Measurements from ENCODE around the gene SLC25A3.
A peak's percentile ranks its signal among the peaks of the same experiment; 100 is the strongest.
"Not testable (repeated sequence)": the region's sequence is repeated elsewhere in the genome, so short reads cannot be mapped to it uniquely, and the experiment has no call there.

SLC25A3 gene

DNA sequence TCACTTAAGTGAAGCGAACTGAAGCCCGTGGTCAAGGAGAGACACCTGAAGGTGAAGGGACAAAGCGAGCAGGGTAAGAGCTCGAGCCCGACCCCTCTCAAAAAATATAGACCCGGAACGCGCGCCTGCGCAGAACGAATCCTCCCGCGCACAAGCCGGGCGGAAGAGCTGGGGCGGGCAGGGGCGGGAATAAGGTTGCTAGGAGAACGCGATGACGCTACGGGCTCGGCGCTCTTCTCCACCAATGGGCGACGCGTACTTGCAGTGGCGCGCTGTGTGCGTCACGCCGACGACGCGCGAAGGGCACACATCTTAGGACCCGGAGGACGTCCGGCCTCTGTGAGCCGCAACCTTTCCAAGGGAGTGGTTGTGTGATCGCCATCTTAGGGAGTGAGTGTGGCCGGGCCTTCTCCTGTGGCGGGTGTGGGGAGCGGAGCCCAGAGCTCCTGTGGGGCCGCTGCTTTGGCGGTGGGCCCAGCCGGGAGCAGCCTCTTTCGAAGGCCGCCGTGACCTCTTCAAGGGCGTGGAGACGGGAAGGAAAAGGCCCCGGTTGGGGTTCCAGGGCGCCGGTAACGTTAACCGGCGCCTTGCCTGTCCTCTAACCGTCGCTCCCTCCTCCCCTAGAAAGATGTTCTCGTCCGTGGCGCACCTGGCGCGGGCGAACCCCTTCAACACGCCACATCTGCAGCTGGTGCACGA lies at the start of gene SLC25A3:
Gene SLC25A3 (plus strand): TSS at position 336 of the 699 bp plus-strand sequence. CDS start 293 bp downstream, at position 629.
- peak; percentile 92 for DNase-seq (ENCODE audit: low read depth, low spot score)

DNA sequence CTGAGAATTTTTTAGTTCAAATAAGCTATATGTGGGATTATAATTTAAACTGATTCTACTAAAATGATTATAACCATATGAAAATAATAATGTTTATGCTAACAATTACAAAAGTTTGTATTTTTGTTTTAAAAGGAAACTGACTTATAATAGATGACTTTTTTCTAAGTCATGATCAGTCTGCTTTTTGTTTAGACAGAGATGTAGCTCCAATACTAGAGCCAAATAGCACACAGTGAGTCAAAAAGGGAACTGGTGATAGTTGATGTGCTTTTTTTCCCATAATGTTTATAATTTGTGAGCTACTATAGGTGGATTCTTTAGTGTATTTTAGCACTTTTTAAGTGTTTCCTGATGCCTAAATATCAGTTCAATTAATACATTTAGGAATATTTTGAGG lies 49.8 kb upstream of the SLC25A3 start:
- DNase-seq (ENCODE audit: low read depth, low spot score), result no peak
- no peak overlapping the region for H3K27ac ChIP-seq

More for the DNA sequence above, at the start of gene SLC25A3:
- peak within 1 kb of the TSS; percentile 83 for H3K27ac ChIP-seq

DNA sequence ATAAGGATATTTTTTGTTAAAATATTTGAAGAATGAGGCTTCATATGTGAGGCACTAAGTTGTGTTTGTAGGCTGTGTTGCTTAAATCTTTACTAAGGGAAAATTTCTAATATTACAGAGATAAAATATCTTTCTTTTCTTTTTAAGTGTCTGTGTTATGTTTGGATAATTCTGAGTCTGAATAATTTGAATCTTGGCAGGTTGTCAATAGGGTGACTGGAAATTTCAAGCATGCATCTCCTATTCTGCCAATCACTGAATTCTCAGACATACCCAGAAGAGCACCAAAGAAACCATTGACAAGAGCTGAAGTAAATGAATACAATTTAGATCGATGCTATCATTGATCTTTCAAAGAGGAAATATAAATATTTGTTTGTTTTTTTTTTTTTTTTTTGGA lies 48.7 kb upstream of the SLC25A3 start:
- no peak overlapping the region for H3K27ac ChIP-seq
- DNase-seq (ENCODE audit: low read depth, low spot score), result no peak

DNA sequence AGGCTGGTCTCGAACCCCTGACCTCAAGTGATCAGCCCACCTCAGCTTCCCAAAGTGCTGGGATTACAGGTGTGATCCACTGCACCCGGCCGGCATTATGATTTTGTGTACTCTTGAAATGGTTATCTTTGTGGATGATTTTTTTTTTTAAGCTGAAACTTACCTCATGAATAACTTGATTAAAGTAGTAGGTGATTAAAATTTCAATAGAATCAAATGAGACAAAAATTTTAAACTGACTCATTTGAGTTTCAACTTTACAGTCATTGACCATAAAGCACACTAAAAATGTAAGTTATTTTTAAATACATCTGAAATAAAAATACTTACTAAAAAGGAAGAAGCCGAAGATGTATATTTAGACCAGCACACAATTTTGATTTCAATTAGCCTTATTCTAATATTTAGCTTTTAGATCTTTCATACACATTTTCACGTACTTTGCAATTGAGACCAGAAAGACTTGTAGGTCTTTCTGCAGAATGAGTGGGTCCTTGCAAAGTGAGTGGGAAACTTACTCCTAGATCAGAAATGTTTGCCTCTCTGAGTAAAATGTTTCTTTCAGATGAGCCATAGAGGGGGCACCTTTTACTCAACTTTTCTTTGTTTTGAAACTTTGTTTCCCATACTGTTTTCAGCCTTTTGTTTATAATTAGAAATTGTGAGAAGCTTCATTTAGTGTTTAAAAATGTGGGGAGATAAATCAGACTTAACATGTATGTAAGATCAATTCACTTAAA lies 43.9 kb upstream of the SLC25A3 start:
- no peak for DNase-seq (ENCODE audit: low read depth, low spot score)
- H3K27ac ChIP-seq, result no peak overlapping the region

DNA sequence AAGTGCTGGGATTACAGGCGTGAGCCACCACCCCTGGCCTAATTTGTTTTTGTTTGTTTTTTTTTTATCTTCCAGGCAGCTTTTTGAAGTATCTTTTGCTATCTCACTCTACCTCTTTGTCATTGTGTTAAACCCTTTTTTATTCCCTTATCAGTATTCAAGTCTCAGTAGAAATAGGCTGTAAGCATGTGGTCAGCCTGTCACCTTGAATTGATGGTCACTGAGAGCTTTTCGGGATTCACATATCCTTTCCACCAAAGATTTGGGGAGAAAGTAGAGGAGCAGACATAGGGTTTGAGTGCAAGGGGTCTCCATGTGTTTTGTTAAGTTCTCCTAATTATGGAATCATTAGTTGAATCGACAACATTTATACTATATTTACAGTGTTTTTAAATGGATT lies 41.7 kb upstream of the SLC25A3 start:
- DNase-seq (ENCODE audit: low read depth, low spot score), result no peak
- no peak overlapping the region for H3K27ac ChIP-seq

DNA sequence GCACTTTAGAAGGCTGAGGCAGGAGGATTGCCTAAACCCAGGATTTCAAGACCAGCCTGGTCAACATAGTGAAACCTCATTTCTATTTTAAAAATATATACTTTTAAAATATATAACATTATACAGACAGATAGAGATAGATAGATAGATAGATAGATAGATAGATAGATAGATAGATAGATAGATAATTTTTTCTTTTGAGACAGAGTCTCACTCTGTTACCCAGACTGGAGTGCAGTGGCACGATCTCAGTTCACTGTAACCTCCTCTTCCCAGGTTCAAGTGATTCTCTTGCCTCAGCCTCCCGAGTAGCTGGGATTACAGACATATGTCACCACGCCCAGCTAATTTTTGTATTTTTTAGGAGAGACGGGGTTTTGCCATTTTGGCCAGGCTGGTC lies 35.4 kb upstream of the SLC25A3 start:
- DNase-seq (ENCODE audit: low read depth, low spot score); H3K27ac ChIP-seq: not testable (repeated sequence)

DNA sequence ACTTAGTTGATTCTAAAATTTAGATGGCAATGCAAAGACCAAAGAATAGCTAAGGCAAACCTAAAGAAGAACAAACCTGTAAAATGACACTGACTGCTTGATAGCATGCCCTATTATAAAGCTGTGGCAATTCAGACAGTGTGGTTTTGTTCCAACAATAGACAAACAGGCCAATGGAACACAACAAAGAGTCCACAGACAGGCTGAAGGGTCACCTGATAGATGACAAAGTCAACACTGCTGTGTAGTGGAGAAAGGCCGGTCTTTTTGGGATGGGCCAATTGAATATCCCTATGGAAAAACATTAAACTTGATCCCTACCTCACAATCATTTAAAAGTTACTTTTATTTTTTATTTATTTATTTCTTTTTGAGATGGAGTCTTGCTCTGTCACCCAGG lies 33.8 kb upstream of the SLC25A3 start:
- no peak overlapping the region for H3K27ac ChIP-seq
- DNase-seq (ENCODE audit: low read depth, low spot score), result no peak

DNA sequence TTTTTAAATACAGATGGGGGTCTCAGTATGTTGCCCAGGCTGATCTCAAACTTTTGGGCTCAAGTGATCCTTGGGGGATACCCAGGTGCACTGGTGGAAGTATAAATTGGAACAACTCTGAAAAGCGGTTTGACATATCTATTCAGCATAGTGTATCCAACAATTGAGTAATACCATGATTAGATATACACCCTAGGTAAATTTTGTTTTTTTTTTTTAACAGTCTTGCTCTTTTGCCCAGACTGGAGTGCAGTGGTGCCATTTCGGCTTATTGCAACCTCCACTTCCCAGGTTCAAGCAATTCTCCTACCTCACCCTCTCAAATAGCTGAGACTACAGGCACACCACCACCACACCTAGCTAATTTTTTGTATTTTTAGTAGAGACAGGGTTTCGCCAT lies 31.6 kb upstream of the SLC25A3 start:
- no peak for DNase-seq (ENCODE audit: low read depth, low spot score)
- H3K27ac ChIP-seq, result no peak overlapping the region

DNA sequence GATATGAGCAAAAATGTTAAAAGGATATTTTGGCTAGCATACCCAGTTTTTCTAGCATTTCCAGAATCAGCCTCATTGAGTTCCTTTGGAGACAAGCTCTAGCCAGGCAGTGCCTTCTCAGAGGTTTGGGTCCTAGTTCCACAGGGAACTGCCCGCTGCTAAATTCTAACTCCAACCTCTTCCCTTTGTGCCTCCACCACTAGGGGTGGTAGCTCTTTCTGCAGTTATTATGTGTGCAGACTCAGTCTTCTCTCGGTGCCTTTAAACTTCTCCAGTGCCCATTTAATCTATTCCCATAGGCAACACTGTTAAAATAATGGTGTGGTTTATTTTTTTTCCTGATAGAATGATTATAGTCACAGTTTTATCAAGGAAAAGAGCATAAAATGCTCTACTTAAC lies 21.5 kb upstream of the SLC25A3 start:
- DNase-seq (ENCODE audit: low read depth, low spot score), result no peak
- no peak overlapping the region for H3K27ac ChIP-seq

DNA sequence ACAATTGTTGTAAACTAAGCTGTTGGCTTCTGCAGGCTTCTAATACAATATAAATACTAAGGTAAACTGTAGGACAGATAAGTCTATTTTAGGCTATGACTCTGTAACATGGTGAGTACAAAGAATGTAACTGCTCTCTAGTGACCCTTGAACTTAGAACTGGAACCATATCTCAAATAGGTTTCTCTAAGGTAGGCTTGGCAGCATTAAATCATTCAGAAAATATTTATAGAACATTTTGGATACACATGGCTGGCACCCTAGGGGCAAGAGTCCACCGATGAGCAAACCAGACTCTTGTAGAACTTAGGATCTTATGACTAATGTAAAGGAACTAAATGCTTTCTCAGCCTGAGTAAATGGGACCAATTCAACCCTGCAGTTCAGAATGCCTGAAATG lies 19.4 kb upstream of the SLC25A3 start:
- H3K27ac ChIP-seq, result peak overlapping the region; percentile 17

DNA sequence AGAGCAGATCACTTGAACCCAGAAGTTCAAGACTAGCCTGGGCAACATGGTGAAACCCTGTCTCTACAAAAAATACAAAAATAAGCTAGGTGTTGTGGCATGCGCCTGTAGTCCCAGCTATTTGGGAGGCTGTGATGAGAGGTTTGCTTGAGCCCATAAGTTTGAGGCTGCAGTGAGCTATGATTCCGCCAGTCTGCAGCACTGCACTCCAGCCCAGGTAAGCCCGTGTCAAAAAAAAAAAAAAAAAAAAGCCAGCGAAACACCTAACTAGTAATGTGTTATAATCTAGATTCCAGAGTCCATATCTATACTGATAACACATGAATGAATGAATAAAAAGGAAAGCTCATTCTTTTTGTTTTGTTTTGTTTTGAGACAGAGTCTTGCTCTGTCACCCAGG lies 18.5 kb upstream of the SLC25A3 start:
- peak overlapping the region; percentile 17 for H3K27ac ChIP-seq
- no peak for DNase-seq (ENCODE audit: low read depth, low spot score)

More for the DNA sequence above, 19.4 kb upstream of the SLC25A3 start:
- DNase-seq (ENCODE audit: low read depth, low spot score), result peak; percentile 12

DNA sequence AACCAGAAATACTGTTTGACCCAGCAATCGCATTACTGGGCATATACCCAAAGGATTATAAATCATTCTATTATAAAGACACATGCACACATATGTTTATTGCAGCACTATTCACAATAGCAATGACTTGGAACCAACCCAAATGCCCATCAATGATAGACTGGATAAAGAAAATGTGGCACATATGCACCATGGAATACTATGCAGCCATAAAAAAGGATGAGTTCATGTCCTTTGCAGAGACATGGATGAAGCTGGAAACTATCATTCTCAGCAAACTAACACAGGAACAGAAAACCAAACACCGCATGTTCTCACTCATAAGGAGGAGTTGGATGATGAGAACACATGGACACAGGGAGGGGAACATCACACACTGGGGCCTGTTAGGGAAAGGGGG lies 16.7 kb upstream of the SLC25A3 start:
- not testable (repeated sequence) for DNase-seq (ENCODE audit: low read depth, low spot score); H3K27ac ChIP-seq

DNA sequence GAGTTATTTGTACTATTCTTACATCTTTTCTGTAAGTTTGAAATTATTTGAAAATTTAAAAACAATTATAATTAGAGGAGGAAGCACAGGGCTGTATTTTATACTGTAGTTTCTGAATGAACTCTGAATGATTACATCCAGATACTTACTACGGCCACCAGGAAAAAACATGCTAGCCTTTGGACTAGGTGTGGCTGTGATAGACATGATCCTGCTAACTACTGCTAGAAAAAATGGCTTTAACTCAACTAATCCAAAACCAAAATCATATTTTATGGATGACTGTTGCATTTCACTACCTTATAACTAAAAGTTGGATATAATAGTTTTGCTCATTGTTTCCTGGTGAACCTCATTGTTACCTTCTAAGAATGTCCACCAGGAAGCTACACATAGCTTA lies 15.1 kb upstream of the SLC25A3 start:
- no peak overlapping the region for H3K27ac ChIP-seq
- no peak for DNase-seq (ENCODE audit: low read depth, low spot score)

DNA sequence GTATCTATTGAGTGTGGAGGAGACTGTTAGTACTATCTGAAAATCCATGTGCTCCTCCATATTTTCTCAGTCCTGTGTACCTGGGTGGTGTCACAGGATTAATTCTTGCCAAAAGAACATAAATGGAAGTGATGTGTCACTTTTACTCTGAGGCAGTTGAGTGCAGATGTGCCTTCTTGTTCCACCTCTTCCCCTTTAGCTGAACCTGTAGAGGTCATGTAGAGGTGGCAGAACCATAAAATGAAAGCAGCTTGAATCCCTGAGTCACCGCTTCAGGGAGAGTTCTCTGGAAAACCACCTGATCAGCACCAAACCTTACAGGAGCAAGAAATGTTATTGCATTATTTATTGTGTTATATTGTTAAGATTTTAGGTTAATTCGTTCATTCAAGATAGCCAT lies 14.7 kb upstream of the SLC25A3 start:
- DNase-seq (ENCODE audit: low read depth, low spot score), result peak; percentile 14
- no peak overlapping the region for H3K27ac ChIP-seq

DNA sequence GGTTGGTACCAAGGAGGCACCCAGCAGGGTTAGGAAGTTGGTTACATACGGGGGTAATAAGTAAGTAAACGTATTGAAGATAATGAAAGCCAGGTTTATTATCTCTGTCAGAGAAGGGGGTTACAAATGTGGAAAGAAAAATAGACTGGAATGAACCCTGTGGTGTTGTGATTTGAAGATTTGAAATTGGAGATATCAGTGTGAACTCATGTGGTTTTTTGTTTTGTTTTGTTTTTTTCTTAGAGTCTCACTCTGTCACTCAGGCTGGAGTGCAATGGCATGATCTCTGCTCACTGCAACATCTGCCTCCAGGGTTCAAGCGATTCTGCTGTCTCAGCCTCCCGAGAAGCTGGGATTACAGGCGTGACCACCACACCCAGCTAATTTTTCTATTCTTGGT lies 14.1 kb upstream of the SLC25A3 start:
- no peak for DNase-seq (ENCODE audit: low read depth, low spot score)
- no peak overlapping the region for H3K27ac ChIP-seq

DNA sequence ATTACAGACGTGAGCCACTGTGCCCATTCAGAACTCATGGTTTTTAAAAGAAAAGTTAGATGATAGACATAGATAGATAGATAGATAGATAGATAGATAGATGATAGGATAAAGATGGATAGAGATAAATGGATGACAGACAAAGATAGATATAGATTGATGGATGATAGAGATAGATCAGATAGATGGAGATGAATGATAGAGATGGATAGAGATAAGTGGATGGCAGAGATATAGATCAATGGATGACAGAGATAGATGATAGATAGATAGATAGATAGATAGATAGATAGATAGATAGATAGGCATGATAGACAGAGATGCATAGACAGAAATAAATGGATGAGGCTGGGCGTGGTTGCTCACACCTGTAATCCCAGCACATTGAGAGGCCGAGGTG lies 13.7 kb upstream of the SLC25A3 start:
- no peak for DNase-seq (ENCODE audit: low read depth, low spot score)
- no peak overlapping the region for H3K27ac ChIP-seq

DNA sequence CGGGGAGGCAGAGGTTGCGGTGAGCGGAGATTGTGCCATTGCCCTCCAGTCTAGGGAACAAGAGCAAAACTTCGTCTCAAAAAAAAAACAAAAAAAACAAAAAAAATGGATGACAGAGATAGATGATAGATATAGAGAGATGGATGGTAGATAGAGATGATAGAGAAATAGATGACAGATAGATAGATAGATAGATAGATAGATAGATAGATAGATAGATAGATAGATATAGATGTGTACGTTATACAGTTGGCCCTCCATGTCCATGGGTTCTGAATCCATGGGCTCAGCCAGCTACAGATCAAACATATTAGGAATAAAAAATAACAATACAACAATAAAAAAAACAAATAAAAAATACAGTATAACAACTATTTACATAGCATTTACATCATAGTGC lies 12.8 kb upstream of the SLC25A3 start:
- no peak for DNase-seq (ENCODE audit: low read depth, low spot score)
- H3K27ac ChIP-seq, result no peak overlapping the region

DNA sequence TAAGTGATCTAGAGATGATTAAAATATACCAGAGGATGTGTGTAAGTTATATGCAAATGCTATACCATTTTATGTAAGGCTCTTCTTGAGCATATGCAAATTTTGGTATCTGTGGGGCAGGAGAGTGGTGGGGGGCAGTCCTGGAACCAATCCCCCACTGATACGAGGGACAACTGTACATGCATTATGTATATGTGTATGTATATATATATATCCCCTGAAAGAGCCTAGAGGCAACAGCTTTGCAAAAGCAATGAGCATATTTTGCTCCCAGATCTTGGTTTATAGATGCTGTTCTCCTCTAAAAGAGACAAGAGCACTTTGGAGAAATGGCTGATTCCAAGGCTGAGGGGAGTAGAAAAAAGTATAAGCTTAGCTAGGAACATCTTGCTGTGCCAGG lies 12.4 kb upstream of the SLC25A3 start:
- DNase-seq (ENCODE audit: low read depth, low spot score), result no peak
- no peak overlapping the region for H3K27ac ChIP-seq

DNA sequence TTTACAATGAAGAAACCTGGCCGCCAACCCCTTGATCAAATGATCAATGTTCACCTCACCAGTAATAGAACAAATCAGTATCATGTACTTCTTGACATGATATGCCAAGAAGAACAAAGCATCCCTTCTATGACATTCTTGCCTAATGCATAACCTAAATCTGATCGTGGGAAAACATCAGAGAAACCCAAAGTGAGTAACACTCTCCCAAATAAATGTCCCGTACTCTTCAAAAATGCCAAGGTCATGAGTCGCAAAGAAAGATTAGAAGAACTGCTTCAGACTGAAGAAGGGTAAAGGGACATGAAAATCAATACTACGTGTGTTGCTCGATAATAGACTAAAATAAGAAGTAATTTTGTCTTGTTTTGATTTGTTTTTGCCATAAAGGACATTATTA lies 11.4 kb upstream of the SLC25A3 start:
- no peak for DNase-seq (ENCODE audit: low read depth, low spot score)
- H3K27ac ChIP-seq, result no peak overlapping the region

DNA sequence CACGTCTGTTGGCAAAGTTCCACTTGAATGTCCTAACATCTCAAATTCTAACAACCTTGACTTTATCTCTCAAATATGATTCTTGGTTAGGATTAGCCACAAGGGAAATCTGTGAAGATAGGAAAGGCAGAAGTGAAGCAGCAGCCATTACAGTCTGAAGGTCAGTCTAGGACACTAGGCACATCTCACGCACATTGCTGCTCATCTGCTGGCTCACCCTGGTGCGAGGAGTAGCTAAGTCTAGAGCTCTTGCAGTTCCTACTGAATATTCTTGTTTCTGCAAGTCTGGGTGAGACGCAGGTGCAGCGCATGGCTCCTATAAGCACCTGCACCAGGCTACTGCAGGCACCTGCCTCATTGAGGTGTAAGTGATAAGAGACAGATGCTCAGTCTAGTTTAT lies 6.4 kb upstream of the SLC25A3 start:
- DNase-seq (ENCODE audit: low read depth, low spot score), result no peak
- no peak overlapping the region for H3K27ac ChIP-seq

DNA sequence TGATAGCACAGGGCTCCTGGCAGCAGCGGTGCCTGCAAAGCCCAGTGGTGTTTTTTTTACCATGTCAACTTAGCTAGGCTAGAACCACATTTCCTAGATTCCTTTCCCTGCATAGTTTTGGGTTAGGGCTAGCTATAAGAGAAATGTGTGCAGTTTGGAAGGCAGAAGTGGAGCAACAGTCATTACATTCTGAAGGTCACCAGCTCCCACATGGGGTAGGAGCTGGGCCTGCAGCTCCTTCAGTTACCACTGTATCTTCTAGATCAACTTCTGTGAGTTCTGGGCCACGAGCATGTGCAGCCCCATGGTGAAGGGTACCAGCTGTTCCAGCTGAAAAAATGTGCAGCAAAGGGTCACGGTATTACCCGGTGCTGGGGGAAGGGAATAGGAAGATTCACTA lies 2.3 kb upstream of the SLC25A3 start:
- H3K27ac ChIP-seq, result no peak overlapping the region
- no peak for DNase-seq (ENCODE audit: low read depth, low spot score)

DNA sequence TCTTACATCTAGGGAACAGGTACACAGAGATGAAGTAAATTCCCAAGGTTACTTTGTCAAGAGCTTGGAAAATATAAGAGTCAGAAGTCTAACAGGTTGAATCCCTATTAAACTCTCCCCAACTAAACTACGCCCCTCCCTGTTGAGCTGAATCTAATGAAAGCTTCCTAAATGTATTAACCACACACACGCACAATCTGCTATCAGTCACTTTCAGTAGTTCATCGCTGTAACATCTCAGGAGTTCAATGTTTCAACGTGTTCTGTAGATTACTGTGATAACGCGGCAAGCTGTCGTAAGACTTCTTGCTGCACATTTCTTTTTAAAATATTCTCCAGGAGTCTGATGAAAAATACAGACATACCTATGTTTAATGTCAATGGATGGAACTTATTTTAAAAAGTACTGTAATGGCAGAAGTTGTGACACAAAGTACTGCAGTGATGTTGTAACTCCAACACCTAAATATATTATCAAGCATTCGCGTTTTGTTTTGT lies 612 bp upstream of the SLC25A3 start:
- no peak for DNase-seq (ENCODE audit: low read depth, low spot score)
- H3K27ac ChIP-seq, result peak overlapping the region; percentile 83
